ENCODE data around the gene NKAIN1.

Gene NKAIN1

DNA sequence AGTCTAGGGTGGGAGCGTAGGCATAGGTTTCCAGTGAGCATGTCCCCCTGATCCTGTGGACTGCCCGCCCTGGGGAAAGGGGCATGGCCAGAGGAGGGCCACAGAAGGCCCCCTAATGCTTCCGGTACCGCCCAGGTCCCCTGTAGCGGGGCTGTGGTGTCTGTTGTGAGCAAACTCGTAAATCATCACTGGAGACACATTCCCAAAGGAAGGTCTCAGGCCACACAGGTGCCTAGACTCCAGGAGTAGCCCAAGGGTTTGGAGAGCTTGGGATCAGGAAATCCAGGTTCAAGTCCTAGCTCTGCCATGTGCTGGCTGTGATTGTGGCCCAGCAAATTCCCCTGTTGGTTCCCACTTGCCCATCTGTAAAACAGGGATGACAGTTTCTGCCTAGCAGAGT lies 20.2 kb downstream of the NKAIN1 start:
- no peaks in the 10 kb centered on the region for H3K36me3 Mint-ChIP-seq
- no peak overlapping the region for H3K27ac Mint-ChIP-seq
- H3K9me3 Mint-ChIP-seq (ENCODE audit: low read depth), result no peaks in the 10 kb centered on the region
- H3K4me1 Mint-ChIP-seq (ENCODE audit: low read depth), result no peaks in the 10 kb centered on the region
- no peak overlapping the region for H3K4me3 Mint-ChIP-seq
- peaks cover under 1% of the 10 kb centered on the region for H3K27me3 Mint-ChIP-seq

DNA sequence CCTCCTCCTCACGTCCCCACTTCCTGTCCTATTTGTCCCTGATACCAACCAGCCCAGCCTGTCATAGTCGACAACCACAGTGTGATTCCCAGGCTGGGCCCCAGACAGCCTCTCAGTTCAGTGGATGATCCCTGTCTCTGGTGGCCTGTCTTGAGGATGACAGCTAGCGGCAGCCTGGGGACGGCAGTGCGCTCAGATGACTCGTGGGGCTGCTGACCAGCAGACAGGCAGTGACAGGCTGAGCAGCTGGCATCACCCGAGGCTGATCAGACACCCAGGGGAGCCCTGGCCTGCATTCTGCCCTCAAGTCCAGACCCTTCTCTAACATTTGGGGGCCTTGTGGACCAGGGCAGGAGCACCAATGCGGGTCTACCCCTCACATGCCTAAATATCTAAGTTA lies 21.0 kb downstream of the NKAIN1 start:
- Mint-ChIP-seq H3K27me3 (peaks cover 2% of the 10 kb centered on the region), H3K36me3 (no peaks in the 10 kb centered on the region), H3K9me3 (ENCODE audit: low read depth) (no peaks in the 10 kb centered on the region), H3K4me3 (no peak overlapping the region), H3K4me1 (ENCODE audit: low read depth) (no peaks in the 10 kb centered on the region), H3K27ac (no peak overlapping the region)

DNA sequence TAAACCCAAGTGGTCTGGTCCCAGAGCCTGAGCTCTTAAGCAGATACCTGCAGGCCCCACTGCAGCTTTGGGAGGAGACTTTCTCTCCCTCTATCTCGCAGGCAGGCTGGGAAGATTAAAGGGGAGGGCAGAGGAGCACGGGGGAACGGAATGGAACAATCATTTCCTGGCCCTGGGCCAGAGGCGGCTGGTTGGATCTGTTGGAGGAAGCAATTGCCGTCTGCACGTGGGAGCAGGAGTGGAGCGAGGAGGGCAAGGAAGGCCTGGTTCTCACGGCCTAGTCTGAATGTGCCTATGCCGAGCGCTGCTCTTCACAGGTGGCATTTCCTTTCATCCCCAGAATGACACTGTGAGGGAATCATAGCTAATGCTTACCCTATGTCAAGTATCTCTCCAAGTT lies 23.7 kb downstream of the NKAIN1 start:
- Mint-ChIP-seq H3K4me1 (ENCODE audit: low read depth) (no peaks in the 10 kb centered on the region), H3K27ac (no peak overlapping the region), H3K4me3 (no peak overlapping the region), H3K9me3 (ENCODE audit: low read depth) (peaks cover 3% of the 10 kb centered on the region), H3K27me3 (peaks cover 2% of the 10 kb centered on the region), H3K36me3 (peaks cover 2% of the 10 kb centered on the region)

DNA sequence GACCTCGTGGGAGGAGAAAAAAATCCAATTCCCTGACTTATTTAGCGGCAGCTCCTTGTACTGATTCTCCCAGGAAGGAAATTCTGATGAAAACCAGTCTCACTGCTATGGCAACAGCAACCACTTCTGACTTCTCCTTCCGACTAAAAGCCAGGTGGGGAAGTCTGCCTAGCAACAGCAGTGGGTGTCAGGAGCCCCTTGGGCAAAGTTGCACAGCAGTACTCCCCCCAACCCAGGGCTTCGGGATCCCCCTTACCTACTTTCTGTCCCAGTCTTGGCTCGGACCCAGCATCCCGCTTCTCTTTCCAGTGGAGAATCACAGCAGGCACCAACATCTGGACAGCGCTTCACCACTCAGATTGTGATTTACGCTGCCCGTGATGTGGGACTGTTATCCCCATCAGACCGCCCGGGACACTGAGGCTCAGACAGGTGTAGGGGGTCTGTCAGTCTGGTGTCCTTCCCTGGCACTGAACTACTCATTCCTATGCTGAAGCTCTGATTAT lies 24.6 kb downstream of the NKAIN1 start:
- peaks cover 5% of the 10 kb centered on the region for H3K36me3 Mint-ChIP-seq
- no peak overlapping the region for H3K4me3 Mint-ChIP-seq
- H3K27me3 Mint-ChIP-seq, result peaks cover 2% of the 10 kb centered on the region
- H3K27ac Mint-ChIP-seq, result no peak overlapping the region
- H3K4me1 Mint-ChIP-seq (ENCODE audit: low read depth), result no peaks in the 10 kb centered on the region
- H3K9me3 Mint-ChIP-seq (ENCODE audit: low read depth), result peaks cover 7% of the 10 kb centered on the region

DNA sequence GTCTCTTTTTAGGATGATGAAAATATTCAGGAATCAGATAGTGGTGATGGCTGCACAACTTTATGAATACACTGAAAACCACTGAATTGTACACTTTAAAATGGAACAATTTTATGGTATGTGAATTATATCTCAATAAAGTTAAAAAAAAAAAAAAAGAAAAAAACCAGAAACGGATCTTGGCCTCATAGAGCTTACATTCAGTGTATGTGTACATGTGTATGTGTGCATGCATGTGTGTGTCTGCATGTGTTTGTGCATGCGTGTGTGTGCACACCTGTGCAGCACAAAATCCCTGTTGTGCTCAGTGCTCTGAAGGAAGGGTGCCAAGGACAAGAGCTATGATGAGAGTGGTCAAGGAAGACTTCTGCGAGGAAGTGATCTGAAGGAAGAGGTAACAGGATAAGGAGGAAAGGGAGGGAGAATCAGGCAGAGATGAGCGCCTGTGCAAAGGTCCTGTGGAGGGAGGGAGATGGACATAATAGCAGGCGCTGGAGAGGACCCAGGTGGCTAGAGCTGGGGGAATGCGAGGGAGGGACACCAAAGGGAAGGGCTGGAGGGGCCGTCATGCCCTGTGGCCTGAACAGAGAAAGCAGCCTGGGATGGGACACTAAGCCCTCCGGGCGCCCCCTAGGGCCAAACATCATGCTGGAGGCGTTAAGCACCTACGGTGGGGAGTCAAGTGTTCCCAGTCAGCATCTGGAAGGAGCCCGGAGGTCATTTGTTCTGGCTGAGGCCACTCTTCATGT lies 25.2 kb downstream of the NKAIN1 start:
- H3K4me3 Mint-ChIP-seq, result no peak overlapping the region
- no peaks in the 10 kb centered on the region for H3K4me1 Mint-ChIP-seq (ENCODE audit: low read depth)

DNA sequence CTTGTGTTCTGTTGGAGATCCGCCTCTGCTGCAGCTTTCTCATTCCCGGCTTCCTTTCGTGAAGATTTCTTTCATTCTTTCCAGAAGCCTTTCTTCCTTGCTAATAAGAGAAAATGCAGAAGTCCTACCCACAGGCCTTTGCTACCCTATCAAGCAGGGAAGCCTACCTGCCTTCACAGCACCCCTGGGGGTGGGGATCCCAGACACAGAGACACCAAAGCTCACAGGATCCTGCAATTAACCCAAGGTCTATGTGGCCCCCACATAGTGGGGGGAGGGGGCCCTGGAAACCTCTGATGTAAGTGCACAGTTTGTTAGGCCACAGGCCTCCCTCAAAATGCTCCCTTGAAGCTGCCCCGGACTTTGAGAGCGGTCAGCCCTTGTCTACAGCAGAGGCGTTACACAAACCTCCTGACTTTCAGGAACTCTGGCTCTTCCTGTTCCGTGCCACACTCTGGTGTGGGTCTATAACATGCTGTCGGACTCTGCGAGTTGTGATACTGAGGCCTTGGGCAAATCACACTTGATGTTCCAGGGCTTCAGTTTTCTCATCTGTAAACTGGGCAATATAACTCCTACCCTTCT lies 31.2 kb downstream of the NKAIN1 start:
- Mint-ChIP-seq H3K27ac (no peak overlapping the region), H3K36me3 (peaks cover 5% of the 10 kb centered on the region), H3K4me1 (ENCODE audit: low read depth) (no peaks in the 10 kb centered on the region), H3K9me3 (ENCODE audit: low read depth) (peaks cover 7% of the 10 kb centered on the region), H3K4me3 (no peak overlapping the region), H3K27me3 (no peaks in the 10 kb centered on the region)

More for the DNA sequence above, 25.2 kb downstream of the NKAIN1 start:
- peaks cover 7% of the 10 kb centered on the region for H3K9me3 Mint-ChIP-seq (ENCODE audit: low read depth)
- H3K27me3 Mint-ChIP-seq, result peaks cover 2% of the 10 kb centered on the region
- H3K27ac Mint-ChIP-seq, result no peak overlapping the region
- peaks cover 5% of the 10 kb centered on the region for H3K36me3 Mint-ChIP-seq

DNA sequence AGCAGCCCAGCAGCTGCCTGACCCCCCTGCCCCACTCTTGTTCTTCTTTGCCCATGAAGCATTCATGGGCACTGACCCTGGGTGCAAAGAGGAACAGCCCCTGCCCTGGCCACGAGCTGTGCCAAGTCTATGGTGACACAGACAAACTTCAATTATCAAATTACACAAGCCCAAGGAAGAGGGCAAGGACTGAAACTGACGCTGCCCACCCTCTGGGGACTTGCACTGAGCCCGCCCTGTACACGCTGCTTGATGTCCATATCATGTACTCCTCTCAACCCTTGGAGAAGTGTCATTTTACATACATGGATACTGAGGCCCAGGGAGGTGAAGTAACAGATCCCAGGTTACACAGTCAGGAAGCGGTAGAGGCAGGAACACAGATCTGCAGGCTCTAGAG lies 32.1 kb downstream of the NKAIN1 start:
- no peak overlapping the region for H3K4me3 Mint-ChIP-seq
- peaks cover 5% of the 10 kb centered on the region for H3K36me3 Mint-ChIP-seq
- H3K27me3 Mint-ChIP-seq, result no peaks in the 10 kb centered on the region
- H3K27ac Mint-ChIP-seq, result no peak overlapping the region
- H3K4me1 Mint-ChIP-seq (ENCODE audit: low read depth), result no peaks in the 10 kb centered on the region
- H3K9me3 Mint-ChIP-seq (ENCODE audit: low read depth), result peaks cover 7% of the 10 kb centered on the region

DNA sequence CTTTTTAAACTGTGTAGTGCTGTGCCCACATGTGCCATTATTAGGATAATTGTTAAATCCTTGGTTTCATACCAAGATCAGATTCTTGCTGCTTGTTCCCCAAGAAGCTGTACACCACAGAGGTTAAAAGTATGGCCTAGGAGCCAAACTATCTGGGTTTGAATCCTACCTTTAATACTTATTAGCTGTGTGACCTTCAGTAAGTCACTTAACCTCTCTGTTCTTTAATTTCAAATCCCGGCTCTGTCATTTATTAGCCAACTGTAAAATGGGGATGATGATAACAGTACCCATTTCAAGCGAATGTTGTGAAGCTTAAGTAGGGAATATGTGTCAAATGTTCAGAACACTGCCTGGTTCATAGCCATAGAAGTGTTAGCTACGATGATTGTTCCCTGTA lies 32.6 kb downstream of the NKAIN1 start:
- Mint-ChIP-seq H3K4me3 (no peak overlapping the region), H3K36me3 (peaks cover 5% of the 10 kb centered on the region)

DNA sequence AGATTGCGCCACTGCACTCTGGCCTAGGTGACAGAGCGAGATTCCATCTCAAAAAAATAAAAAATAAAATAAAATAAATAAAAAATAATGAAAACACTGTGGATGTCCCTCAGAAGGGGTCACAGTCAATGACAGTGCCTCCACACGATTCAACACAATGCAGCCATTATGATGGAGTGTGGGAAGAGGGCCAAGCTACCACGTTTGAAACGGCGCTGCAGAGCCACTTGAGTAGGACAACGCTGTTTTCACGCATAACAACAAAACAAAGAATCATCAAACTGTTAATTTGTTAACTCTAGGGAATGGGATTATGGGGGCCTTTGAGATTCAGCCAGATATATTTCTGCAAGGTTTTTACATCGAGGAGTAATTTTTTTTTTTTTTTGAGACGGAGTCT lies 36.5 kb downstream of the NKAIN1 start:
- Mint-ChIP-seq H3K36me3 (no peaks in the 10 kb centered on the region), H3K4me1 (ENCODE audit: low read depth) (no peaks in the 10 kb centered on the region), H3K4me3 (no peak overlapping the region), H3K9me3 (ENCODE audit: low read depth) (no peaks in the 10 kb centered on the region), H3K27ac (no peak overlapping the region), H3K27me3 (peaks cover 1% of the 10 kb centered on the region)

More for the DNA sequence above, 32.6 kb downstream of the NKAIN1 start:
- no peaks in the 10 kb centered on the region for H3K27me3 Mint-ChIP-seq
- no peaks in the 10 kb centered on the region for H3K4me1 Mint-ChIP-seq (ENCODE audit: low read depth)
- no peak overlapping the region for H3K27ac Mint-ChIP-seq
- H3K9me3 Mint-ChIP-seq (ENCODE audit: low read depth), result peaks cover 7% of the 10 kb centered on the region

DNA sequence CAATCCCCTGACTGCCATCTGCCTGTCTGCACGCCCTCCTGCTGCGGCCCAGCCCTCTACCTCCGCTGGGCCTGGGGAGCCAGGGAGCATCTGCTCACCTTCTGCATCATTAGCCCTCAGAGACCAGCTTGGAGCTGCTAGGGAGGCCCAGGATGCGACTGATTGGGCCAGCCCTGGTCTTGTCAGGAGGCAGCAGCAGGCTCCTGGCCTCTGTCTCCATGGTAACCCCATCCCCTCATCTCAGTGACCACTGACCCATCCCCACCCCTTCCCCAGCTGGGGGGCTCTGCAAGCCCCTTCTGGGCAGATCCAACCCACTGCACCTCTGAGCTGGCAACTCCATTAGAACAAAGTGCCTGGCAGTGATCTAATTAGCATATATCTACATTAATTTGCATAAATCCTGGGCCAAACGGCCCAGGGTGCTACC lies 37.7 kb downstream of the NKAIN1 start:
- Mint-ChIP-seq H3K9me3 (ENCODE audit: low read depth) (no peaks in the 10 kb centered on the region), H3K4me1 (ENCODE audit: low read depth) (no peaks in the 10 kb centered on the region), H3K4me3 (no peak overlapping the region), H3K27ac (no peak overlapping the region), H3K27me3 (peaks cover 1% of the 10 kb centered on the region), H3K36me3 (no peaks in the 10 kb centered on the region)

DNA sequence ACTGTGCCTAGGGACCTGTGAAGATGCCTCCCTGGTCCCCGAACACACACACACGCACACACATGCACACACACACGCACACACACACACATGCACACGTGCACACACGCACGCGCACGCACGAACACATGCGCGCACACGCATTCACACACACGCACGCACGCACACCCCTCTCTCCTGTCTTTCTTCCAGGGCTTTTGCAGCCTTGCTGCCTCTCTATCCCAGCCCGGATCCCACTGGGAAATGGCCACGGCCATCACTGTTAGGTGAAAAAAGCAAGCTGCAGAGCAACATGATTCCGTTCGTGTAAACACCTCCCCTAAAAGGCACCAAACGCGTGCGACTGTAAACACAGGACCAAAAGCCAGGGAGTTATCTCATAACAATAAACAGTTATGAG lies 39.7 kb downstream of the NKAIN1 start:
- Mint-ChIP-seq H3K4me3 (no peak overlapping the region), H3K4me1 (ENCODE audit: low read depth) (no peaks in the 10 kb centered on the region), H3K27me3 (peaks cover 1% of the 10 kb centered on the region), H3K27ac (no peak overlapping the region), H3K9me3 (ENCODE audit: low read depth) (no peaks in the 10 kb centered on the region), H3K36me3 (no peaks in the 10 kb centered on the region)

DNA sequence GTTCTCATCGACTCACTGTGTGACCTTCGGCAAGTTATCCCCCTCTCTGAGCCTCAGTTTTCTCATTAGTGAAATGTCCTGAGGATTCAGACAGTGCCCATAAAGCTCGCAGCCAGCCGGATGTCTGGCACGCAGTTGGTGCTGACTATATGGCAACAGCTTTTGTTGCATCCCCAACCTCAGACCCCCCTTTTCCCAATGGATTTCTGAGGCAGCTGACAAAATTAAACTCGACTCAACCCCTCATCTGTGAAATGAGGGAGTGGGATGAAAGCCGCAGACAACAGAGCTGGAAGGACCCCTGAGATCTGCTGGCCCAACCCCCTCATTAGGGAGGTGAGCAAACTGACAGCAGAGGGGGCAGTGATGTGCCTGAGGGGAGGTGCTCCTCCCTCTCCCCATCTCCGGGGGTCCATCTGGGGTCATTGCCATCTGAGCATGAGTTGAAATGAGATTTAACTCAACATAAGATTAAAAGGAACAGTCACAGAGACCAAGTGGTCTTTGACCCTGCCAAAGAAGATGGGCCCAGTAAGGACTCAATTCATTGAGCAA lies 40.4 kb downstream of the NKAIN1 start:
- Mint-ChIP-seq H3K9me3 (ENCODE audit: low read depth) (no peaks in the 10 kb centered on the region), H3K36me3 (no peaks in the 10 kb centered on the region), H3K4me1 (ENCODE audit: low read depth) (no peaks in the 10 kb centered on the region), H3K27me3 (peaks cover 1% of the 10 kb centered on the region), H3K4me3 (no peak overlapping the region), H3K27ac (no peak overlapping the region)

DNA sequence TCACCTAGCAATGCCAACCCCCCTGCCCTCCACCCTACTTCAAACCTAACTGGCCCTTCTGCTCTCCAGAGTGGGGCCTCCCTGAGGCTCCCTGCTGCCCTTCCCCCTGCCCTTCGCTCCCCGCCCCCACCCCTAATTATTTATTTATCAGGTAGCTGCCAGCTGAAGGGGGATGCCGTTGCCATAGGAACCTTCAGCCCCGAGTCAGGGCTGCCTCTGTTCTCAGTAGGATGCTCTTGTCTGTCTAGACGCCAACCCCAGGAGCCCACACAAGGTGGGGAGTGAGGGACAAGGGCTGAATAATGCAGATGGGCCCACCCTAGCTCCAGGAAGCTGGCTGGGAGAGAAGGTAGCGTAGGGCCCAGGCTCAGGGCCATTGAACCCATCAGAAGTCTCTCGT lies 41.1 kb downstream of the NKAIN1 start:
- Mint-ChIP-seq H3K36me3 (no peaks in the 10 kb centered on the region), H3K4me3 (no peak overlapping the region), H3K9me3 (ENCODE audit: low read depth) (no peaks in the 10 kb centered on the region), H3K27me3 (peaks cover 1% of the 10 kb centered on the region), H3K4me1 (ENCODE audit: low read depth) (no peaks in the 10 kb centered on the region), H3K27ac (no peak overlapping the region)

DNA sequence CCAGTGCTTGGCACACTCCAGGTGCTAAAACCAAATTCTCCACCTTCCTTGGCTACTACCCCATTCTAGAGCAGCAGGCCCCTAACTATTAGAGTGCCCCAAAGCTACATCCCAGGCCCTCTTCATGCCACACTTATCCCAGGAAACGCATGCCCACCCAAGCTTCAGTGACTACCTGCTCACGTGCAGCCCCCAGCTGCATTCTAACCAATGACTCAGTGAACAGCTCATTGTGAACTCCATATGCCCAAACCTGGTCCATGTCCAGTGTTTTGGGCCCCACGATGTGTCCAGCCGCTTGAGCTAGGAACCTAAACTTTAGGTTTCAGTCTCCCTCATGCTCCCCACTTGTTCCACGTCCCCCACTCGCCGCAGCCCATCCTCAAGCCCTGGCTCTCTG lies 41.5 kb downstream of the NKAIN1 start:
- no peak overlapping the region for H3K27ac Mint-ChIP-seq
- H3K27me3 Mint-ChIP-seq, result peaks cover 1% of the 10 kb centered on the region
- no peaks in the 10 kb centered on the region for H3K36me3 Mint-ChIP-seq
- no peaks in the 10 kb centered on the region for H3K4me1 Mint-ChIP-seq (ENCODE audit: low read depth)
- H3K4me3 Mint-ChIP-seq, result no peak overlapping the region
- H3K9me3 Mint-ChIP-seq (ENCODE audit: low read depth), result no peaks in the 10 kb centered on the region

DNA sequence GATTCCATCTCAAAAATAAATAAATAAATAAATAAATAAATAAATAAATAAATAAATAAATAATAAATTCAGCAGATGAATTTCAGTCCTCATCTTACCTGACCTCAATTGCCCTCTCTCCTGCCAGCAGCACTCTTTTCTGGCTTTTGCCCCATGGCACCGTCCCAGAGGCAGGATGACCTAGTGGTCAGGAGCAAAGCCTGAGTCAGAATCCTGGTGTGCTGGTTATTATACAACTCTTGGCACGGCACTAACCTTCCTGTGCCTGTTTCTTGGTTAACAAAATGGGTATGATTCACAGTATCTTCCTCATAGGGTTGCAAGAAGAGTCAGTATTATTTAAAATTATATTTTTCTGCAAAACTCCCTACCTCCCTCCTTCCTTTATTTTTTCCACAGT lies 43.0 kb downstream of the NKAIN1 start:
- Mint-ChIP-seq H3K27me3 (peaks cover 1% of the 10 kb centered on the region), H3K4me1 (ENCODE audit: low read depth) (no peaks in the 10 kb centered on the region), H3K27ac (no peak overlapping the region), H3K4me3 (no peak overlapping the region), H3K36me3 (no peaks in the 10 kb centered on the region), H3K9me3 (ENCODE audit: low read depth) (no peaks in the 10 kb centered on the region)

All from activated naive CD8-positive, alpha-beta T cell (primary cell).